Endothelial cell of umbilical vein (primary cell): ENCODE results near the gene NSD2.

Experiments used
- EZH2 ChIP-seq: IDR thresholded peaks from 2 replicates; pipeline ENCODE4 v1.6.1; 2012; ENCODE audit warnings: borderline replicate concordance, low read depth, mild to moderate bottlenecking, moderate library complexity, low read length, inconsistent platforms; ENCODE audit not compliant: severe bottlenecking
- POLR2A ChIP-seq: IDR thresholded peaks from 2 replicates; pipeline ENCODE4 v1.6.1; 2012; ENCODE audit warnings: low read depth, mild to moderate bottlenecking, control low read depth, low read length
- POLR2AphosphoS5 ChIP-seq: IDR thresholded peaks from 2 replicates; pipeline ENCODE4 v1.6.1; 2012; ENCODE audit warnings: low read depth, mild to moderate bottlenecking, control low read depth, low read length, moderate library complexity; ENCODE audit not compliant: insufficient read depth
- TF ChIP-seq, protein P1 (sequence below), 2 donors: IDR thresholded peaks; 1 replicate in 1 of 2; 2 replicates in 1 of 2; pipeline ENCODE4 v1.5.1; 2011; ENCODE audit warnings: low read length in 2 of 2, mild to moderate bottlenecking in 2 of 2, moderate library complexity in 2 of 2, control low read depth in 1 of 2, inconsistent platforms in 1 of 2, low read depth in 1 of 2; ENCODE audit not compliant: insufficient read depth in 1 of 2; ENCODE audit errors: extremely low read depth in 1 of 2
- TF ChIP-seq, protein P2 (sequence below): IDR thresholded peaks from 2 replicates; pipeline ENCODE4 v1.6.1; 2011; ENCODE audit not compliant: insufficient read depth, insufficient read length

DNA sequence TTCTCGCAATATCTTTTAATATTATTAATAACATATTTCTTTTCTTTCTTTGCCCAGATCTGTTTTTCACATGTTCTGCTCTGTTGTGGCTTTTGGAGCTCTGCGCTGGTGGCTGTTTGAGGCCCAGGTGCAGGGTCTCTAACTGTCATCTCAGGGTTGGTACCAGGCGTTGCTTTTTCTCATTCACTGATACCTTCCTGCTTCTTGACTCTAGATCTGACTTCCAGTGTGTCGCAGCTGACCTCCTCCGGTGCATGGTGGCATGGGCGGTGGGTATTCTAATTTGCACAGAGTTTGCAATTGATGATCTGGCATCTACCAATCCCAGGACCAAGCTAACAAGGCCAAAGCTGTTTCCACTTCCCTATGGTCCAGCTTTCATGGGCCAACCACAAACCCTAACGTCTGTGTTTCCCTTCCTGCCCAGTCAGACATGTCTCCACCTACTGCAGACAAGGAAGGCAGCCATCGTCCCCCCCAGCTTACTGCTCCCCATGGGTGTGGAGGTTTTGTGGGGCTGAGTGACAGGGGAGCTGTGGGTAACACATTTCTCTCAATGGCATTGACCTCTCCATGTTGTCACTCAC is 40.5 kb upstream of the NSD2 start:
- TF ChIP-seq POLR2AphosphoS5 (no peak), EZH2 (no peak), POLR2A (no peak)
- TF ChIP-seq, protein P1, sequence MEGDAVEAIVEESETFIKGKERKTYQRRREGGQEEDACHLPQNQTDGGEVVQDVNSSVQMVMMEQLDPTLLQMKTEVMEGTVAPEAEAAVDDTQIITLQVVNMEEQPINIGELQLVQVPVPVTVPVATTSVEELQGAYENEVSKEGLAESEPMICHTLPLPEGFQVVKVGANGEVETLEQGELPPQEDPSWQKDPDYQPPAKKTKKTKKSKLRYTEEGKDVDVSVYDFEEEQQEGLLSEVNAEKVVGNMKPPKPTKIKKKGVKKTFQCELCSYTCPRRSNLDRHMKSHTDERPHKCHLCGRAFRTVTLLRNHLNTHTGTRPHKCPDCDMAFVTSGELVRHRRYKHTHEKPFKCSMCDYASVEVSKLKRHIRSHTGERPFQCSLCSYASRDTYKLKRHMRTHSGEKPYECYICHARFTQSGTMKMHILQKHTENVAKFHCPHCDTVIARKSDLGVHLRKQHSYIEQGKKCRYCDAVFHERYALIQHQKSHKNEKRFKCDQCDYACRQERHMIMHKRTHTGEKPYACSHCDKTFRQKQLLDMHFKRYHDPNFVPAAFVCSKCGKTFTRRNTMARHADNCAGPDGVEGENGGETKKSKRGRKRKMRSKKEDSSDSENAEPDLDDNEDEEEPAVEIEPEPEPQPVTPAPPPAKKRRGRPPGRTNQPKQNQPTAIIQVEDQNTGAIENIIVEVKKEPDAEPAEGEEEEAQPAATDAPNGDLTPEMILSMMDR (IDR thresholded peaks at IDR 0.05; ENCODE audit: extremely low read depth in 1 of 2, insufficient read depth in 1 of 2, low read depth in 1 of 2, low read length in 2 of 2): no peak
- TF ChIP-seq, protein P2, sequence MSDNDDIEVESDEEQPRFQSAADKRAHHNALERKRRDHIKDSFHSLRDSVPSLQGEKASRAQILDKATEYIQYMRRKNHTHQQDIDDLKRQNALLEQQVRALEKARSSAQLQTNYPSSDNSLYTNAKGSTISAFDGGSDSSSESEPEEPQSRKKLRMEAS: no peak
